H1 (cell line): ENCODE results near the gene OR4E2. TPM values are rescaled to one million over a fixed set of nuclear protein-coding genes. Genes with fewer than 3 reads are reported as not detected.

Experiments
- CTCF ChIA-PET: fragments of 300-600 bp; sonication (Branson Sonifier 250); formaldehyde crosslinking; loops from one replicate; lab custom pipeline; 2021; ENCODE audit not compliant: partially characterized antibody; lab: Charles Lee
- POLR2A ChIA-PET: fragments of 300-600 bp; sonication (Branson Sonifier 250); formaldehyde crosslinking; loops from one replicate; lab custom pipeline; 2021; ENCODE audit warnings: inconsistent platforms; ENCODE audit not compliant: partially characterized antibody; lab: Charles Lee
- DNase-seq, 2 experiments: peaks; one replicate each; pipeline versions ENCODE4 v3.0.0 to v3.0.0-alpha.2; 2010 to 2022; ENCODE audit warnings: low spot score in 2 of 2, low read depth in 1 of 2, mixed read lengths in 1 of 2
- FAIRE-seq: peaks from 2 replicates; lab custom pipeline; 2011; peaks lifted over from hg19 to GRCh38; lab: Jason Lieb, UNC
- H2AFZ ChIP-seq: 2 replicates; pipeline ENCODE4 v1.8.1; 2012; ENCODE audit warnings: low read length, inconsistent platforms
- H2AK5ac ChIP-seq: 2 replicates; pipeline ENCODE4 v1.6.1; 2013; ENCODE audit warnings: low read depth, low read length
- H2BK120ac ChIP-seq: replicated peaks from 2 replicates; pipeline ENCODE3; 2013; ENCODE audit warnings: low read depth, low read length, inconsistent platforms
- H2BK12ac ChIP-seq: 2 replicates; pipeline ENCODE4 v1.6.1; 2013; ENCODE audit warnings: low read depth, low read length
- H2BK15ac ChIP-seq: 2 replicates; pipeline ENCODE4 v1.6.1; 2013; ENCODE audit warnings: low read length
- H2BK20ac ChIP-seq: 2 replicates; pipeline ENCODE4 v1.6.1; 2013; ENCODE audit warnings: low read length
- H2BK5ac ChIP-seq: 2 replicates; pipeline ENCODE4 v1.6.1; 2013; ENCODE audit warnings: low read depth, low read length
- H3K14ac ChIP-seq: 2 replicates; pipeline ENCODE4 v1.6.1; 2013; ENCODE audit warnings: inconsistent platforms; ENCODE audit not compliant: insufficient read length
- H3K18ac ChIP-seq: 2 replicates; pipeline ENCODE4 v1.6.1; 2013; ENCODE audit warnings: low read length; ENCODE audit errors: extremely low read depth
- H3K23ac ChIP-seq: 2 replicates; pipeline ENCODE4 v1.6.1; 2013; ENCODE audit warnings: inconsistent platforms; ENCODE audit not compliant: insufficient read length
- H3K23me2 ChIP-seq: 2 replicates; pipeline ENCODE4 v1.6.1; 2013; ENCODE audit warnings: low read depth, low read length
- H3K27ac ChIP-seq: 2 replicates; pipeline ENCODE4 v1.6.1; 2011; ENCODE audit warnings: low read depth, low read length, inconsistent platforms
- H3K27me3 ChIP-seq, 4 experiments: replicated peaks in 1 of 4; 1 replicate in 1 of 4; 2 replicates in 3 of 4; pipeline versions ENCODE4 v1.6.1 to v1.8.1; 2011 to 2013; ENCODE audit warnings: low read length in 3 of 4, mild to moderate bottlenecking in 3 of 4, inconsistent platforms in 2 of 4, mixed read lengths in 2 of 4, moderate library complexity in 1 of 4; ENCODE audit not compliant: control insufficient read depth in 3 of 4, insufficient read depth in 3 of 4; ENCODE audit errors: extremely low read depth in 1 of 4
- H3K36me3 ChIP-seq, 4 experiments: 2 replicates each; pipeline versions ENCODE4 v1.6.1 to v1.8.1; 2011 to 2013; ENCODE audit warnings: mild to moderate bottlenecking in 4 of 4, low read length in 3 of 4, moderate library complexity in 2 of 4, control low read depth in 1 of 4, inconsistent platforms in 1 of 4; ENCODE audit not compliant: insufficient read depth in 4 of 4, control insufficient read depth in 2 of 4
- H3K4ac ChIP-seq: replicated peaks from 2 replicates; pipeline ENCODE3; 2013; ENCODE audit warnings: low read length, low read depth, mixed read lengths, inconsistent platforms; ENCODE audit not compliant: insufficient read length
- H3K4me1 ChIP-seq, 4 experiments: replicated peaks in 1 of 4; 1 replicate in 1 of 4; 2 replicates in 3 of 4; pipeline versions ENCODE4 v1.6.1 to v1.8.1; 2011 to 2013; ENCODE audit warnings: low read length in 3 of 4, inconsistent platforms in 2 of 4, mixed read lengths in 1 of 4; ENCODE audit not compliant: insufficient read depth in 4 of 4, control insufficient read depth in 3 of 4
- H3K4me2 ChIP-seq, 2 experiments: 2 replicates each; pipeline versions ENCODE4 v1.6.1 to v1.8.1; 2011 to 2013; ENCODE audit warnings: low read depth in 2 of 2, low read length in 2 of 2, control low read depth in 1 of 2, inconsistent platforms in 1 of 2, mild to moderate bottlenecking in 1 of 2; ENCODE audit not compliant: insufficient read depth in 1 of 2
- H3K4me3 ChIP-seq, 4 experiments: fragments of 200-600, 300-600 bp in 1 of 4; sonication (generic), shearing (Covaris generic), sonication (Bioruptor Twin) in 1 of 4; 2 replicates each; pipeline versions ENCODE4 v1.5.1 to v1.8.1; 2011 to 2016; ENCODE audit warnings: low read length in 4 of 4, low read depth in 3 of 4, control low read depth in 2 of 4, inconsistent platforms in 2 of 4, mild to moderate bottlenecking in 2 of 4, mixed read lengths in 1 of 4, moderate library complexity in 1 of 4; ENCODE audit not compliant: insufficient read depth in 2 of 4; ENCODE audit errors: extremely low read depth in 1 of 4
- H3K56ac ChIP-seq: replicated peaks from 2 replicates; pipeline ENCODE3; 2013; ENCODE audit warnings: low read depth, mild to moderate bottlenecking, mixed read lengths, low read length, inconsistent platforms; ENCODE audit not compliant: insufficient read length
- H3K79me1 ChIP-seq: 2 replicates; pipeline ENCODE4 v1.6.1; 2013; ENCODE audit warnings: low read depth, low read length, control low read depth
- H3K79me2 ChIP-seq, 2 experiments: 2 replicates each; pipeline versions ENCODE4 v1.6.1 to v1.8.1; 2012 to 2013; ENCODE audit warnings: low read length in 2 of 2, mild to moderate bottlenecking in 2 of 2, inconsistent platforms in 1 of 2; ENCODE audit not compliant: insufficient read depth in 2 of 2, control insufficient read depth in 1 of 2
- H3K9ac ChIP-seq, 4 experiments: replicated peaks in 1 of 4; 1 replicate in 1 of 4; 2 replicates in 3 of 4; pipeline versions ENCODE4 v1.6.1 to v1.8.1; 2011 to 2013; ENCODE audit warnings: low read depth in 3 of 4, low read length in 3 of 4, control low read depth in 2 of 4, mild to moderate bottlenecking in 2 of 4, moderate library complexity in 2 of 4, inconsistent platforms in 1 of 4; ENCODE audit errors: extremely low read depth in 1 of 4
- H3K9me3 ChIP-seq, 2 experiments: 2 replicates each; pipeline versions ENCODE4 v1.6.1 to v1.8.1; 2012 to 2013; ENCODE audit warnings: mild to moderate bottlenecking in 2 of 2, moderate library complexity in 2 of 2, control low read depth in 1 of 2, inconsistent platforms in 1 of 2, low read depth in 1 of 2, low read length in 1 of 2, mixed read lengths in 1 of 2; ENCODE audit not compliant: insufficient read depth in 2 of 2
- H4K20me1 ChIP-seq, 2 experiments: replicated peaks in 1 of 2; 2 replicates each; pipeline versions ENCODE3 to v1.8.1; 2011 to 2013; ENCODE audit warnings: inconsistent platforms in 2 of 2, low read length in 2 of 2, mild to moderate bottlenecking in 1 of 2; ENCODE audit not compliant: insufficient read depth in 2 of 2, control insufficient read depth in 1 of 2
- H4K5ac ChIP-seq: 2 replicates; pipeline ENCODE4 v1.6.1; 2013; ENCODE audit warnings: low read length, low read depth, mixed read lengths, inconsistent platforms; ENCODE audit not compliant: insufficient read length
- H4K8ac ChIP-seq: 2 replicates; pipeline ENCODE4 v1.8.0; 2013; ENCODE audit warnings: mild to moderate bottlenecking, moderate library complexity, low read length, inconsistent platforms; ENCODE audit not compliant: insufficient read depth; ENCODE audit errors: extremely low read depth
- H4K91ac ChIP-seq: replicated peaks from 2 replicates; pipeline ENCODE3; 2013; ENCODE audit warnings: low read length, mixed read lengths, inconsistent platforms; ENCODE audit not compliant: insufficient read length
- ATF2 ChIP-seq: IDR thresholded peaks from 2 replicates; pipeline ENCODE4 v1.6.1; 2012; ENCODE audit warnings: low read length, inconsistent platforms
- BACH1 ChIP-seq: IDR thresholded peaks from 2 replicates; pipeline ENCODE4 v1.6.1; 2012; ENCODE audit warnings: low read length, improper control_type of control experiment
- E2F6 ChIP-seq: IDR thresholded peaks from 2 replicates; pipeline ENCODE4 v1.6.1; 2012; ENCODE audit warnings: inconsistent platforms
- FOSL1 ChIP-seq: IDR thresholded peaks from 2 replicates; pipeline ENCODE4 v1.6.1; 2011; ENCODE audit warnings: mild to moderate bottlenecking, low read depth, low read length, moderate library complexity; ENCODE audit not compliant: insufficient read depth
- POLR2AphosphoS5 ChIP-seq: IDR thresholded peaks from 2 replicates; pipeline ENCODE4 v1.6.1; 2011; ENCODE audit warnings: low read depth, low read length
- TAF1 ChIP-seq: IDR thresholded peaks from 2 replicates; pipeline ENCODE4 v1.6.1; 2011; ENCODE audit warnings: mild to moderate bottlenecking, low read depth, low read length
- TEAD4 ChIP-seq: IDR thresholded peaks from 2 replicates; pipeline ENCODE4 v1.6.1; 2012; ENCODE audit warnings: low read depth, low read length, inconsistent platforms, mixed read lengths
- YY1 ChIP-seq: IDR thresholded peaks from 2 replicates; pipeline ENCODE4 v1.6.1; 2011; ENCODE audit warnings: low read depth, mild to moderate bottlenecking, low read length
- ZNF274 ChIP-seq: IDR thresholded peaks from 2 replicates; pipeline ENCODE4 v1.7.0; 2012; ENCODE audit warnings: low read length, borderline replicate concordance; ENCODE audit errors: extremely low read depth
- whole genome bisulfite sequencing, 2 experiments: shearing (Covaris generic) in 1 of 2; methylation state at CpG; one replicate each; pipeline versions ENCODE4 v1.1.6 to v1.1.7; 2013 to 2015; ENCODE audit warnings: low lambda C conversion rate in 2 of 2, mixed read lengths in 2 of 2, inconsistent platforms in 1 of 2, low coverage in 1 of 2, missing lambda C conversion rate in 1 of 2; ENCODE audit not compliant: insufficient replicate concordance in 2 of 2, insufficient coverage in 1 of 2, insufficient read length in 1 of 2; ENCODE audit errors: extremely low coverage in 1 of 2, missing lambda C conversion rate in 1 of 2; 5-methylcytosine and 5-hydroxymethylcytosine counted together
- polyA plus RNA-seq, 7 experiments: library from polyadenylated mRNA; depleted of rRNA in 3 of 7; stranded (reverse) in 5 of 7; unstranded in 2 of 7; fragments of >200 nt in 5 of 7; fragments of 200-250 nt in 2 of 7; gene quantifications; 1 replicate in 5 of 7; 2 replicates in 1 of 7; 4 replicates in 1 of 7; pipeline versions ENCODE4 v1.2.1 to v1.2.3, GENCODE V29; 2011 to 2013; ENCODE audit warnings: missing spikeins in 2 of 7, mixed read lengths in 2 of 7
- total RNA-seq: library from RNA; stranded (reverse); fragmentation: NEBNext Ultra II Directional; extraction: Animal tissue kit (Norgen Biotek cat#: 25700); gene quantifications from 2 replicates; pipeline ENCODE4 v1.2.1, GENCODE V29; 2021

Gene OR4E2
- total and polyA plus RNA-seq, 2 of the 8 experiments (the other 6 are each of a cell fraction or from before 2014, with no cell fraction given), result not detected

GRCh38 chr14:21656980-21657379, 3.3 kb downstream of the OR4E2 start:
- H3K23me2 ChIP-seq, result no peaks in the 10 kb centered on the region
- DNase-seq (no peak), FAIRE-seq (no peak)
- no peak overlapping the region for H2AFZ ChIP-seq
- H3K14ac ChIP-seq, result no peak overlapping the region
- H3K4me1 ChIP-seq, result peaks cover 0 to 5% (median 3%) of the 10 kb centered on the region in 4 experiments; a peak in 6 of 7 replicates
- no peak overlapping the region for H3K9ac ChIP-seq
- ChIA-PET CTCF (interaction anchor here (0.7 to 1.1 kb wide), 2 partner anchors 12 to 332 kb away, joined by 3 read pairs; no protein-coding TSS in a partner anchor), POLR2A (interaction anchor here (1.1 kb wide), 1 partner anchor 66 kb away, joined by 4 read pairs; no protein-coding TSS in a partner anchor)
- no peak overlapping the region for H2BK120ac ChIP-seq
- no peaks in the 10 kb centered on the region for H3K36me3 ChIP-seq
- no peak overlapping the region for H3K18ac ChIP-seq
- no peak overlapping the region for H3K4ac ChIP-seq
- no peaks in the 10 kb centered on the region for H3K9me3 ChIP-seq
- H4K91ac ChIP-seq, result no peak overlapping the region
- no peak overlapping the region for H3K23ac ChIP-seq
- H4K20me1 ChIP-seq, result no peaks in the 10 kb centered on the region
- TF ChIP-seq POLR2AphosphoS5 (no peak), E2F6 (no peak), YY1 (no peak), ZNF274 (no peak), TEAD4 (no peak), ATF2 (no peak), BACH1 (no peak), TAF1 (no peak), FOSL1 (no peak)
- no peak overlapping the region for H3K27ac ChIP-seq
- no peak overlapping the region for H3K4me3 ChIP-seq
- H4K5ac ChIP-seq, result no peak overlapping the region
- no peak overlapping the region for H4K8ac ChIP-seq
- H2BK12ac ChIP-seq, result no peak overlapping the region
- no peak overlapping the region for H2BK15ac ChIP-seq
- no peaks in the 10 kb centered on the region for H3K27me3 ChIP-seq
- no peak overlapping the region for H3K56ac ChIP-seq
- H2BK5ac ChIP-seq, result no peak overlapping the region
- H3K79me2 ChIP-seq, result no peaks in the 10 kb centered on the region
- H3K4me2 ChIP-seq, result no peak overlapping the region
- 43% methylated on average over 1 of the region's 1 CpG; no CpG with 5 or more reads in 1 of the 2 experiments for WGBS, 2 experiments
- H2AK5ac ChIP-seq, result no peak overlapping the region
- H2BK20ac ChIP-seq, result no peak overlapping the region
- H3K79me1 ChIP-seq, result no peaks in the 10 kb centered on the region
